ENCODE results near the gene DNAJB11. TPM values are rescaled to one million over a fixed set of nuclear protein-coding genes. Genes with fewer than 3 reads are reported as not detected.

Gene DNAJB11
- total RNA-seq, 1 experiment from 2014 or later: 54.3 TPM

DNA sequence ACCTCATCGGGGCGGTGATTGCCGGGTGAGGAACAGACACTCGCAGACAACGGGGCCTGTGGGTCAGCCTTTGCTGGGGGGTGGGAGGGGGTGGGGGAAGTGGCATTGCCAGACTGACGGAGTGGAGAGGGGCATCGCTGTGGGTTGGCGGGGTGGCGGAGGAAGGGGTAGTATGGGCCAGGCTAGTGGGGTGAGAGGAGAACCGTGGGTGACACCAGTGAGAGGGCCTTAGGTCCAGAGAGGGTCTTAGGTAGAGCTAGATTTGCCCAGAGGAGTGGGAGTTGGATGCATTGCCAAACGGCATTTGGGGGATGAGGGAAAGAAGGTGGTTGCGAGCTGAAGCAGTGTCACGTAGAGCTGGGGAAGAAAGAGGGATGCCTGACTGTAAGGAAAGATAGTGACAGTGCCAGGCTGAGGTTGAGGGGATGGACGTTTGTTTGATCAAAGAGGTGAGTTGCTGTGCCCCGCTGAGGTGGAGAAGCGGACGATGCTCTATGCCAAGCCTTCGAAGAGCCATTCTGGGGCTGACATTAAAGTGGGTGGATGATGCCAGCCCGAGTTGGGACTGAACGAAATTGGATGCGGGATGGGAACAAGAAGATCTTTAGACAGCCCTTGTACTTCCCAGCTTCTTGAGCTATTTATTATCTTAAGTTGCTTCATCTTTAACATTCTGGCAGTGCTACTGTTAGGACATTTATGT lies 572 bp downstream of the DNAJB11 start:
- no peaks in the 10 kb centered on the region for H3K9me3 ChIP-seq (ENCODE audit: control insufficient read depth in 1 of 2, insufficient read depth in 1 of 2, low read depth in 1 of 2, low read length in 2 of 2)
- no peaks in the 10 kb centered on the region for H3K9me2 ChIP-seq (ENCODE audit: insufficient read depth)
- no peak for TF ChIP-seq SRF (IDR thresholded peaks at IDR 0.05; ENCODE audit: low read depth)
- TF ChIP-seq SP1 (IDR thresholded peaks at IDR 0.05; ENCODE audit: low read depth): no peak
- no peak for TF ChIP-seq JUND (IDR thresholded peaks at IDR 0.05)
- TF ChIP-seq EZH2 (IDR thresholded peaks at IDR 0.05): no peak
- DNase-seq (ENCODE audit: low read depth, low spot score) (no peak), ATAC-seq (0 out of 2 replicates have a peak, but pooled peaks have one; percentile 0)
- intact Hi-C loops (cut with micrococcal nuclease): loop anchor here (2.0 to 5.0 kb wide), 2 partner anchors 181 to 462 kb away; partner anchors contain the start of gene ETV5
- H3K27me3 ChIP-seq (ENCODE audit: insufficient read depth, low read length): no peaks in the 10 kb centered on the region
- H3K9ac ChIP-seq (ENCODE audit: low read length): peak overlapping the region; percentile 98
- CTCF ChIA-PET: interaction anchor here (1.0 to 1.4 kb wide), 5 partner anchors 30 to 628 kb away, joined by 3 to 7 read pairs (median 4); no protein-coding TSS in a partner anchor
- H3K4me1 ChIP-seq (ENCODE audit: control insufficient read depth in 1 of 2, insufficient read depth in 2 of 2, low read length in 2 of 2): peaks cover 11 to 31% of the 10 kb centered on the region in 2 experiments
- peaks cover 20 to 30% of the 10 kb centered on the region in 2 experiments for H3K36me3 ChIP-seq (ENCODE audit: control insufficient read depth in 1 of 2, insufficient read depth in 2 of 2, low read length in 2 of 2)
- RAD21 ChIA-PET (ENCODE audit: low non-redundant PET in 1 of 2, low total read pairs in 2 of 2, uncharacterized antibody in 2 of 2, unreplicated experiment in 2 of 2): interaction anchor here in 1 of 2 experiments (0.6 kb wide), 1 partner anchor 354 kb away, joined by 3 read pairs; no protein-coding TSS in a partner anchor
- H3K79me2 ChIP-seq (ENCODE audit: insufficient read depth, low read length): peaks cover 68% of the 10 kb centered on the region
- H4K20me1 ChIP-seq (ENCODE audit: insufficient read depth): 0 out of 2 replicates have a peak, but pooled peaks cover 3% of the 10 kb centered on the region
- H3K4me2 ChIP-seq (ENCODE audit: low read length): peak overlapping the region; percentile 92
- H3K27ac ChIP-seq (ENCODE audit: low read depth, low read length): peak overlapping the region; percentile 52; the same call in 1 of the 2 replicates
- POLR2A ChIA-PET: interaction anchor here (0.7 to 1.6 kb wide), 9 partner anchors 10 to 256 kb away, joined by 3 to 9 read pairs (median 3); partner anchors contain the start of gene EIF4A2
- BruUV-seq (replicated peaks): TSS peak; percentile 54
- H3K4me3 ChIP-seq (replicated peaks in 1 of 2; ENCODE audit: low read depth in 1 of 2, low read length in 2 of 2): peak overlapping the region; percentile 87 to 94
- H2AFZ ChIP-seq (ENCODE audit: low read depth, low read length, poor library complexity, severe bottlenecking): no peak overlapping the region

GRCh38 chr3:186571644-186572013 lies 1.1 kb downstream of the DNAJB11 start:
- no TSS peak for BruUV-seq (replicated peaks)
- Histone ChIP-seq H3K36me3 (ENCODE audit: control insufficient read depth in 1 of 2, insufficient read depth in 2 of 2, low read length in 2 of 2) (peaks cover 25 to 35% of the 10 kb centered on the region in 2 experiments), H3K4me1 (ENCODE audit: control insufficient read depth in 1 of 2, insufficient read depth in 2 of 2, low read length in 2 of 2) (peaks cover 11 to 27% of the 10 kb centered on the region in 2 experiments), H3K27ac (ENCODE audit: low read depth, low read length) (no peak overlapping the region), H3K4me2 (ENCODE audit: low read length) (peak overlapping the region; percentile 92), H3K9me3 (ENCODE audit: control insufficient read depth in 1 of 2, insufficient read depth in 1 of 2, low read depth in 1 of 2, low read length in 2 of 2) (no peaks in the 10 kb centered on the region), H4K20me1 (ENCODE audit: insufficient read depth) (0 out of 2 replicates have a peak, but pooled peaks cover 3% of the 10 kb centered on the region), H3K79me2 (ENCODE audit: insufficient read depth, low read length) (peaks cover 62% of the 10 kb centered on the region), H3K27me3 (ENCODE audit: insufficient read depth, low read length) (no peaks in the 10 kb centered on the region), H3K4me3 (replicated peaks in 1 of 2; ENCODE audit: low read depth in 1 of 2, low read length in 2 of 2) (peak overlapping the region; percentile 87 to 94), H3K9ac (ENCODE audit: low read length) (peak overlapping the region; percentile 98), H3K9me2 (ENCODE audit: insufficient read depth) (no peaks in the 10 kb centered on the region), H2AFZ (ENCODE audit: low read depth, low read length, poor library complexity, severe bottlenecking) (no peak overlapping the region)
- intact Hi-C loops (cut with micrococcal nuclease): loop anchor here (2.0 to 5.0 kb wide), 2 partner anchors 181 to 463 kb away; partner anchors contain the start of gene ETV5
- TF ChIP-seq SP1 (IDR thresholded peaks at IDR 0.05; ENCODE audit: low read depth): no peak
- no peak for TF ChIP-seq EZH2phosphoT487 (IDR thresholded peaks at IDR 0.05; ENCODE audit: borderline replicate concordance)
- TF ChIP-seq ZNF274 (IDR thresholded peaks at IDR 0.05; ENCODE audit: low read depth, low read length): no peak
- no peak for TF ChIP-seq JUND (IDR thresholded peaks at IDR 0.05)
- TF ChIP-seq CEBPB (IDR thresholded peaks at IDR 0.05; ENCODE audit: low read depth): no peak
- no peak for TF ChIP-seq POLR2A (IDR thresholded peaks at IDR 0.05; ENCODE audit: borderline replicate concordance, extremely low read depth, insufficient read depth, insufficient read length)
- TF ChIP-seq, protein P1, sequence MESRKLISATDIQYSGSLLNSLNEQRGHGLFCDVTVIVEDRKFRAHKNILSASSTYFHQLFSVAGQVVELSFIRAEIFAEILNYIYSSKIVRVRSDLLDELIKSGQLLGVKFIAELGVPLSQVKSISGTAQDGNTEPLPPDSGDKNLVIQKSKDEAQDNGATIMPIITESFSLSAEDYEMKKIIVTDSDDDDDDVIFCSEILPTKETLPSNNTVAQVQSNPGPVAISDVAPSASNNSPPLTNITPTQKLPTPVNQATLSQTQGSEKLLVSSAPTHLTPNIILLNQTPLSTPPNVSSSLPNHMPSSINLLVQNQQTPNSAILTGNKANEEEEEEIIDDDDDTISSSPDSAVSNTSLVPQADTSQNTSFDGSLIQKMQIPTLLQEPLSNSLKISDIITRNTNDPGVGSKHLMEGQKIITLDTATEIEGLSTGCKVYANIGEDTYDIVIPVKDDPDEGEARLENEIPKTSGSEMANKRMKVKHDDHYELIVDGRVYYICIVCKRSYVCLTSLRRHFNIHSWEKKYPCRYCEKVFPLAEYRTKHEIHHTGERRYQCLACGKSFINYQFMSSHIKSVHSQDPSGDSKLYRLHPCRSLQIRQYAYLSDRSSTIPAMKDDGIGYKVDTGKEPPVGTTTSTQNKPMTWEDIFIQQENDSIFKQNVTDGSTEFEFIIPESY (IDR thresholded peaks at IDR 0.05; ENCODE audit: extremely low read depth, insufficient replicate concordance, low read length): no peak
- TF ChIP-seq, protein P2, sequence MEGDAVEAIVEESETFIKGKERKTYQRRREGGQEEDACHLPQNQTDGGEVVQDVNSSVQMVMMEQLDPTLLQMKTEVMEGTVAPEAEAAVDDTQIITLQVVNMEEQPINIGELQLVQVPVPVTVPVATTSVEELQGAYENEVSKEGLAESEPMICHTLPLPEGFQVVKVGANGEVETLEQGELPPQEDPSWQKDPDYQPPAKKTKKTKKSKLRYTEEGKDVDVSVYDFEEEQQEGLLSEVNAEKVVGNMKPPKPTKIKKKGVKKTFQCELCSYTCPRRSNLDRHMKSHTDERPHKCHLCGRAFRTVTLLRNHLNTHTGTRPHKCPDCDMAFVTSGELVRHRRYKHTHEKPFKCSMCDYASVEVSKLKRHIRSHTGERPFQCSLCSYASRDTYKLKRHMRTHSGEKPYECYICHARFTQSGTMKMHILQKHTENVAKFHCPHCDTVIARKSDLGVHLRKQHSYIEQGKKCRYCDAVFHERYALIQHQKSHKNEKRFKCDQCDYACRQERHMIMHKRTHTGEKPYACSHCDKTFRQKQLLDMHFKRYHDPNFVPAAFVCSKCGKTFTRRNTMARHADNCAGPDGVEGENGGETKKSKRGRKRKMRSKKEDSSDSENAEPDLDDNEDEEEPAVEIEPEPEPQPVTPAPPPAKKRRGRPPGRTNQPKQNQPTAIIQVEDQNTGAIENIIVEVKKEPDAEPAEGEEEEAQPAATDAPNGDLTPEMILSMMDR (IDR thresholded peaks at IDR 0.05 in 2 of 3, conservative IDR thresholded peaks at IDR 0.05 in 1 of 3; ENCODE audit: borderline replicate concordance in 1 of 3, insufficient read depth in 1 of 3, low read depth in 2 of 3, low read length in 2 of 3): no peak
- no peak for TF ChIP-seq SIN3A (IDR thresholded peaks at IDR 0.05; ENCODE audit: low read depth)
- no peak for TF ChIP-seq ELF1 (IDR thresholded peaks at IDR 0.05; ENCODE audit: borderline replicate concordance, low read depth)
- no peak for TF ChIP-seq CBX3 (IDR thresholded peaks at IDR 0.05; ENCODE audit: low read depth)
- TF ChIP-seq ATF3 (IDR thresholded peaks at IDR 0.05): no peak
- POLR2A ChIA-PET: interaction anchor here (1.6 kb wide), 1 partner anchor 46 kb away, joined by 4 read pairs; no protein-coding TSS in a partner anchor
- no peak for DNase-seq (ENCODE audit: low read depth, low spot score)
- RAD21 ChIA-PET (ENCODE audit: low non-redundant PET in 1 of 2, low total read pairs in 2 of 2, uncharacterized antibody in 2 of 2, unreplicated experiment in 2 of 2): no interaction called here
- no peak for ATAC-seq
- CTCF ChIA-PET: no interaction called here

All from HCT116 (cell line).